ENCODE results near the gene SPANXB1. TPM values are rescaled to one million over a fixed set of nuclear protein-coding genes. Genes with fewer than 3 reads are reported as not detected.
A peak's percentile ranks its signal among the peaks of the same experiment; 100 is the strongest.
"Not testable (repeated sequence)": the region's sequence is repeated elsewhere in the genome, so short reads cannot be mapped to it uniquely, and the experiment has no call there.

Gene SPANXB1, protein sequence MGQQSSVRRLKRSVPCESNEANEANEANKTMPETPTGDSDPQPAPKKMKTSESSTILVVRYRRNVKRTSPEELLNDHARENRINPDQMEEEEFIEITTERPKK
- total RNA-seq (not detected), polyA plus RNA-seq (ENCODE audit: insufficient read depth, low read depth, low replicate concordance) (not detected)
- long read RNA-seq, donor 1 = 0 reads
- long read RNA-seq, donor 2 = 0 reads
- long read RNA-seq, donor 3 = 0 reads
- long read RNA-seq, donor 4 = 0 reads
- long read RNA-seq, donor 5 = 0 reads
- long read RNA-seq, donor 6 = 0 reads
- long read RNA-seq, donor 7 = 0 reads
- long read RNA-seq, donor 8 = 0 reads
- long read RNA-seq, donor 9 = 0 reads
- long read RNA-seq, donor 10 = 0 reads

DNA sequence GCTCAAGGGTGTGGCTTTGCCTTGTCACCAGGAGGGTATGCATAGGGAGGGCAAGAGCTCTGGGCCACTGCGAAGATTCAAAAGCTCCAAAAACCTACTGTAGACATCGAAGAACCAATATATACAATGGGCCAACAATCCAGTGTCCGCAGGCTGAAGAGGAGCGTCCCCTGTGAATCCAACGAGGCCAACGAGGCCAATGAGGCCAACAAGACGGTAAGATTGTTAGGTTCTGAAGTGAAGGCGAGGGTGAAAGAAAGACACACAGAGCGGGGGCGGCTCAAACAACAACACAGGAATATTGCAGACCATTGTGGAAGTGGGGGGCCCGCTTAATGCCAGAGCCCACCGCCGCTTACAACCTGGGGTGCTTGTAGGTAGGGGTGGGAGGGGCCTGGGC lies at the start of gene SPANXB1:
TSS of gene SPANXB1 (plus strand) at position 27 of the 400 bp plus-strand sequence. CDS start at position 127, 100 bp downstream.
- H3K4me1 ChIP-seq (ENCODE audit: control insufficient read depth in 2 of 3, insufficient read depth in 2 of 3, low read depth in 1 of 3, low read length in 3 of 3); H3K27me3 ChIP-seq (ENCODE audit: control insufficient read depth, insufficient read depth, low read length); H3K27ac ChIP-seq (ENCODE audit: low read depth in 2 of 2, low read length in 2 of 2); FAIRE-seq; H3K9me3 ChIP-seq (ENCODE audit: control insufficient read depth in 2 of 3, insufficient read depth in 1 of 3, low read length in 3 of 3); H3K9ac ChIP-seq (ENCODE audit: low read length in 3 of 3); H3K36me3 ChIP-seq (ENCODE audit: control insufficient read depth in 2 of 3, insufficient read depth in 3 of 3, low read length in 3 of 3); intact Hi-C loops (cut with DNase I); H3K4me3 ChIP-seq (ENCODE audit: low read length in 3 of 3): not testable (repeated sequence)
- DNase-seq = peak in 3 of 5 donors; percentile 8 to 48 (median 18)

DNA sequence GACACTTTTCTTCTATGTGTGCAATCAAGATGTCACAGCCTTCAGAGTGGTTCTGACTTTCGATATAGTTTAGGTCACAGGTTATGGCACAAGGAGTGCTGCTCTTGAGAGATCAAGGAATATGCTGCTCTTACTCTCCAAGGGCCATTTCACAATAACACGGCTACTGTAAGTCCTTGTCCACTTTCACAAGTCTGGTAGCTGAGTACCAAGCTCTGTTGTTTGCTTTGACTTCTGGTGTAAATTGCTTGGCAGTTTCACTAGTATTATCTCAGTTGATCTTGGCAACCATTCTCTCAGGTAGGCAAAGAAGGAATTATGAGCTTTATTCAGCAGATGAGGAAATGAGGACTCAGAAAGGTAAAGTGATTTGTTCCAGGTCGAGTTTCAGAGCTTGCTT lies 35.4 kb upstream of the SPANXB1 start:
- Histone ChIP-seq H3K27ac (ENCODE audit: low read depth in 2 of 2, low read length in 2 of 2) (no peak overlapping the region), H3K4me1 (ENCODE audit: control insufficient read depth in 2 of 3, insufficient read depth in 2 of 3, low read depth in 1 of 3, low read length in 3 of 3) (no peaks in the 10 kb centered on the region), H3K9me3 (ENCODE audit: control insufficient read depth in 2 of 3, insufficient read depth in 1 of 3, low read length in 3 of 3) (no peaks in the 10 kb centered on the region), H3K27me3 (ENCODE audit: control insufficient read depth, insufficient read depth, low read length) (no peaks in the 10 kb centered on the region), H3K4me3 (ENCODE audit: low read length in 3 of 3) (no peak overlapping the region), H3K9ac (ENCODE audit: low read length in 3 of 3) (no peak overlapping the region), H3K36me3 (ENCODE audit: control insufficient read depth in 2 of 3, insufficient read depth in 3 of 3, low read length in 3 of 3) (no peaks in the 10 kb centered on the region)
- TF ChIP-seq, protein P1, sequence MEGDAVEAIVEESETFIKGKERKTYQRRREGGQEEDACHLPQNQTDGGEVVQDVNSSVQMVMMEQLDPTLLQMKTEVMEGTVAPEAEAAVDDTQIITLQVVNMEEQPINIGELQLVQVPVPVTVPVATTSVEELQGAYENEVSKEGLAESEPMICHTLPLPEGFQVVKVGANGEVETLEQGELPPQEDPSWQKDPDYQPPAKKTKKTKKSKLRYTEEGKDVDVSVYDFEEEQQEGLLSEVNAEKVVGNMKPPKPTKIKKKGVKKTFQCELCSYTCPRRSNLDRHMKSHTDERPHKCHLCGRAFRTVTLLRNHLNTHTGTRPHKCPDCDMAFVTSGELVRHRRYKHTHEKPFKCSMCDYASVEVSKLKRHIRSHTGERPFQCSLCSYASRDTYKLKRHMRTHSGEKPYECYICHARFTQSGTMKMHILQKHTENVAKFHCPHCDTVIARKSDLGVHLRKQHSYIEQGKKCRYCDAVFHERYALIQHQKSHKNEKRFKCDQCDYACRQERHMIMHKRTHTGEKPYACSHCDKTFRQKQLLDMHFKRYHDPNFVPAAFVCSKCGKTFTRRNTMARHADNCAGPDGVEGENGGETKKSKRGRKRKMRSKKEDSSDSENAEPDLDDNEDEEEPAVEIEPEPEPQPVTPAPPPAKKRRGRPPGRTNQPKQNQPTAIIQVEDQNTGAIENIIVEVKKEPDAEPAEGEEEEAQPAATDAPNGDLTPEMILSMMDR (IDR thresholded peaks at IDR 0.05; ENCODE audit: borderline replicate concordance, extremely low read depth, insufficient read depth) = no peak
- intact Hi-C loops (cut with DNase I) = no loop called here
- FAIRE-seq = no peak
- no peak for DNase-seq

DNA sequence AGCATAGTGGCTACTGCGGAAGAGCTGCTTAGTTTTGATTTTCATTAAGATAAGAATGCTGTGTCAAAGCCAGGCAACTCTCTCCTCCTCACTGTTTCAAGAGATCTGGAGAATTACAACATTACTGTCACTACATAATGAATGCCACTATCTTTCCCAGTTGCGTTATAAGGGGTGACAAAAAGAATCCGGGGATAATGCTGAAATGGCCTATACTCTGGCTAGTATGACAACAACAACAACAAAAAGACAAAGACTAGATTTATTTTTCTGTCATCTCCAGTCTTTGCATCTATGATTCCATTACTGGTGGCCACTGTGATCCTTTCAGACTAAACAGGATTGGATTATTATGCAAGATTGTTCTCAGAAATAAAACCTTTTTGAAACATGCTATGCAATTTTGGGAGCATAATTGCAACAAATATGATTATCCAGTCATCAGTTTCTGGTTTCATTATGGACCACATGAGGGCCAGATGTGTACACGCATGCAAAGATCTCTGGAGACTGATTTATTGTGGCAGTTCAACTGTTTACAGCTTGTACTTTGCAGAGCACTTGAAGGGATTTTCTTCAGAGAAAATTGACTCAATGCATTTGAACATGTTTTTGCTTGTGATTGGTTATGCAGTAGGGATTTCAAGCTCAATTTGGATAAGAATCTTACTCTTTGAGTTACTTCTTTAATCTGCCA lies 31.1 kb upstream of the SPANXB1 start:
- no peaks in the 10 kb centered on the region for H3K27me3 ChIP-seq (ENCODE audit: control insufficient read depth, insufficient read depth, low read length)
- H3K27ac ChIP-seq (ENCODE audit: low read depth in 2 of 2, low read length in 2 of 2) = no peak overlapping the region
- no peak overlapping the region for H3K4me3 ChIP-seq (ENCODE audit: low read length in 3 of 3)
- DNase-seq (peak in 1 of 5 donors; percentile 2), FAIRE-seq (no peak)
- H3K9me3 ChIP-seq (ENCODE audit: control insufficient read depth in 2 of 3, insufficient read depth in 1 of 3, low read length in 3 of 3) = no peaks in the 10 kb centered on the region
- no peak overlapping the region for H3K9ac ChIP-seq (ENCODE audit: low read length in 3 of 3)
- TF ChIP-seq, protein P1 (IDR thresholded peaks at IDR 0.05; ENCODE audit: borderline replicate concordance, extremely low read depth, insufficient read depth) = no peak
- no peaks in the 10 kb centered on the region for H3K4me1 ChIP-seq (ENCODE audit: control insufficient read depth in 2 of 3, insufficient read depth in 2 of 3, low read depth in 1 of 3, low read length in 3 of 3)
- no peaks in the 10 kb centered on the region for H3K36me3 ChIP-seq (ENCODE audit: control insufficient read depth in 2 of 3, insufficient read depth in 3 of 3, low read length in 3 of 3)
- intact Hi-C loops (cut with DNase I) = no loop called here

DNA sequence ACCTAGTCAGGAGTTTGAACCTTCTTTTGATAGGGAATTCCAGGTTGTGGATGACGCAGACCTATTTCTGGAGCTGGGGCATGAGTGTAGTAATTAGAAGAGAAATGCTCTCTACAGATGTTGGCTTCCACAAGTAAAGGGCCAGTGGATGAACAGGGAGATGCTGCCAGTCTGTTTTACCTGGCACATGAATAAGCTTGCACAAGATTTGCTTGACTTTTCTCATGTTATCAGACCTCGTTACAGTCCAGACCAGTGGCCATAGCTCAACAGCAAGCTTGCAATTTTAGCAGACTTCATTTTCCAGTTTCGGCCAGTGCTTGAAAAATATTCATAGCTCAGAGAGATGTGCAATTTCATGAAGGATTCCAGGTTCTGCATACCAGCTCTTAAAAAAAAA lies 26.9 kb upstream of the SPANXB1 start:
- DNase-seq = no peak
- Histone ChIP-seq H3K4me1 (ENCODE audit: control insufficient read depth in 2 of 3, insufficient read depth in 2 of 3, low read depth in 1 of 3, low read length in 3 of 3) (no peaks in the 10 kb centered on the region), H3K36me3 (ENCODE audit: control insufficient read depth in 2 of 3, insufficient read depth in 3 of 3, low read length in 3 of 3) (no peaks in the 10 kb centered on the region), H3K9me3 (ENCODE audit: control insufficient read depth in 2 of 3, insufficient read depth in 1 of 3, low read length in 3 of 3) (no peaks in the 10 kb centered on the region), H3K27ac (ENCODE audit: low read depth in 2 of 2, low read length in 2 of 2) (no peak overlapping the region), H3K27me3 (ENCODE audit: control insufficient read depth, insufficient read depth, low read length) (no peaks in the 10 kb centered on the region), H3K4me3 (ENCODE audit: low read length in 3 of 3) (no peak overlapping the region), H3K9ac (ENCODE audit: low read length in 3 of 3) (no peak overlapping the region)
- TF ChIP-seq, protein P1 (IDR thresholded peaks at IDR 0.05; ENCODE audit: borderline replicate concordance, extremely low read depth, insufficient read depth) = no peak
- intact Hi-C loops (cut with DNase I) = no loop called here
- FAIRE-seq = no peak
